PC-3 (cell line): ENCODE measurements around the gene GAL. TPM values are rescaled to one million over a fixed set of nuclear protein-coding genes. Genes with fewer than 3 reads are reported as not detected.

Experiments used
- ATAC-seq: fragments of 200-7000 bp; cut with Tn5 transposase; 2 replicates; pipeline ENCODE4 v1.9.1; 2020; ENCODE audit warnings: mild to moderate bottlenecking, moderate library complexity
- BruUV-seq: library from RNA; stranded (reverse); fragments of 400-500 nt; replicated peaks from 2 replicates; lab custom pipeline; 2021; lab: Mats Ljungman, UMichigan
- CTCF ChIA-PET: fragments of 300-600 bp; sonication (Branson Sonifier 250); formaldehyde crosslinking; loops from one replicate; lab custom pipeline; 2022; ENCODE audit warnings: antibody characterized with exemption; lab: Charles Lee
- POLR2A ChIA-PET: fragments of 300-600 bp; sonication (Branson Sonifier 250); formaldehyde crosslinking; loops from one replicate; lab custom pipeline; 2022; ENCODE audit warnings: antibody characterized with exemption; ENCODE audit not compliant: unreplicated experiment; lab: Charles Lee
- DNase-seq: peaks from one replicate; pipeline ENCODE4 v3.0.0-alpha.2; 2015
- H2AFZ ChIP-seq: fragments of 300-600 bp; sonication (generic); 2 replicates; pipeline ENCODE4 v1.6.0; 2016; ENCODE audit warnings: antibody characterized with exemption, low read length
- H3F3A ChIP-seq: fragments of 300-600 bp; sonication (generic); one replicate; pipeline ENCODE4 v1.6.0; 2017; ENCODE audit warnings: antibody characterized with exemption, low read length, control low read depth, mild to moderate bottlenecking; ENCODE audit not compliant: unreplicated experiment
- H3K27ac ChIP-seq: fragments of 300-600 bp; sonication (generic); 2 replicates; pipeline ENCODE4 v1.5.1; 2016; ENCODE audit warnings: mild to moderate bottlenecking, low read length
- H3K27me3 ChIP-seq: fragments of 300-600 bp; sonication (generic); 2 replicates; pipeline ENCODE4 v1.6.1; 2016; ENCODE audit warnings: low read length, mixed read lengths
- H3K36me3 ChIP-seq: fragments of 300-600 bp; sonication (generic); 2 replicates; pipeline ENCODE4 v1.6.1; 2016; ENCODE audit warnings: low read depth, mixed run types, low read length, mixed read lengths
- H3K4me1 ChIP-seq: fragments of 300-600 bp; sonication (generic); 2 replicates; pipeline ENCODE4 v1.5.1; 2016; ENCODE audit warnings: low read length; ENCODE audit not compliant: insufficient read depth
- H3K4me2 ChIP-seq: fragments of 300-600 bp; sonication (generic); 2 replicates; pipeline ENCODE4 v1.6.0; 2016; ENCODE audit warnings: low read length
- H3K4me3 ChIP-seq: fragments of 300-600 bp; sonication (generic); 2 replicates; pipeline ENCODE4 v1.5.1; 2016; ENCODE audit warnings: mild to moderate bottlenecking, low read length, mixed read lengths
- H3K79me2 ChIP-seq: fragments of 300-600 bp; sonication (generic); 2 replicates; pipeline ENCODE4 v1.6.1; 2017; ENCODE audit warnings: low read length, mixed read lengths
- H3K9ac ChIP-seq: fragments of 300-600 bp; sonication (generic); 2 replicates; pipeline ENCODE4 v1.6.0; 2016; ENCODE audit warnings: mild to moderate bottlenecking, low read length
- H3K9me2 ChIP-seq: fragments of 300-600 bp; sonication (generic); replicated peaks from 2 replicates; pipeline ENCODE4 v1.6.1; 2016; ENCODE audit warnings: mixed run types, low read length, mixed read lengths
- H3K9me3 ChIP-seq: fragments of 300-600 bp; sonication (generic); 2 replicates; pipeline ENCODE4 v1.6.1; 2016; ENCODE audit warnings: low read length, mixed read lengths
- H4K20me1 ChIP-seq: fragments of 300-600 bp; sonication (generic); 2 replicates; pipeline ENCODE4 v1.6.1; 2016; ENCODE audit warnings: low read length, mixed read lengths
- EZH2 ChIP-seq: fragments of 300-600 bp; sonication (generic); IDR thresholded peaks from one replicate; pipeline ENCODE4 v1.6.1; 2017; ENCODE audit warnings: antibody characterized with exemption, mild to moderate bottlenecking, low read length; ENCODE audit not compliant: unreplicated experiment
- EZH2phosphoT487 ChIP-seq: fragments of 300-600 bp; sonication (generic); IDR thresholded peaks from 2 replicates; pipeline ENCODE4 v1.6.1; 2018; ENCODE audit warnings: mild to moderate bottlenecking, antibody characterized with exemption, low read length, borderline replicate concordance
- intact Hi-C: fragments of 100-400 bp; cut with micrococcal nuclease; formaldehyde crosslinking; loops from 2 replicates; pipeline ENCODE4 v1.9.0; 2023
- total RNA-seq: library from RNA; depleted of rRNA; stranded (reverse); fragments of >200 nt; gene quantifications from 2 replicates; pipeline ENCODE4 v1.2.3, GENCODE V29; 2014
- TF ChIP-seq, protein P1 (sequence below): fragments of 300-600 bp; sonication (generic); conservative IDR thresholded peaks from 2 replicates; pipeline ENCODE4 v1.5.1; 2017; ENCODE audit warnings: antibody characterized with exemption, low read depth, mild to moderate bottlenecking, low read length

Gene GAL
- total RNA-seq, 1 experiment from 2014 or later = 32.2 TPM

GRCh38 chr11:68658097-68658496, 26.2 kb upstream of the GAL start:
- POLR2A ChIA-PET = no interaction called here
- TF ChIP-seq EZH2 (no peak), EZH2phosphoT487 (no peak)
- TF ChIP-seq, protein P1, sequence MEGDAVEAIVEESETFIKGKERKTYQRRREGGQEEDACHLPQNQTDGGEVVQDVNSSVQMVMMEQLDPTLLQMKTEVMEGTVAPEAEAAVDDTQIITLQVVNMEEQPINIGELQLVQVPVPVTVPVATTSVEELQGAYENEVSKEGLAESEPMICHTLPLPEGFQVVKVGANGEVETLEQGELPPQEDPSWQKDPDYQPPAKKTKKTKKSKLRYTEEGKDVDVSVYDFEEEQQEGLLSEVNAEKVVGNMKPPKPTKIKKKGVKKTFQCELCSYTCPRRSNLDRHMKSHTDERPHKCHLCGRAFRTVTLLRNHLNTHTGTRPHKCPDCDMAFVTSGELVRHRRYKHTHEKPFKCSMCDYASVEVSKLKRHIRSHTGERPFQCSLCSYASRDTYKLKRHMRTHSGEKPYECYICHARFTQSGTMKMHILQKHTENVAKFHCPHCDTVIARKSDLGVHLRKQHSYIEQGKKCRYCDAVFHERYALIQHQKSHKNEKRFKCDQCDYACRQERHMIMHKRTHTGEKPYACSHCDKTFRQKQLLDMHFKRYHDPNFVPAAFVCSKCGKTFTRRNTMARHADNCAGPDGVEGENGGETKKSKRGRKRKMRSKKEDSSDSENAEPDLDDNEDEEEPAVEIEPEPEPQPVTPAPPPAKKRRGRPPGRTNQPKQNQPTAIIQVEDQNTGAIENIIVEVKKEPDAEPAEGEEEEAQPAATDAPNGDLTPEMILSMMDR = no peak
- no TSS peak for BruUV-seq

GRCh38 chr11:68658661-68659060, 25.7 kb upstream of the GAL start:
- no peak overlapping the region for H3K4me3 ChIP-seq
- TF ChIP-seq, protein P1 = no peak
- TF ChIP-seq EZH2phosphoT487 (no peak), EZH2 (no peak)
- H3K27ac ChIP-seq = no peak overlapping the region
- intact Hi-C loops = no loop called here
- H3F3A ChIP-seq = no peaks in the 10 kb centered on the region
- H3K9ac ChIP-seq = no peak overlapping the region
- peaks cover 8% of the 10 kb centered on the region; the same call in 1 of the 2 replicates for H3K27me3 ChIP-seq
- ATAC-seq = no peak
- POLR2A ChIA-PET = no interaction called here
- no peak for DNase-seq
- H3K79me2 ChIP-seq = no peaks in the 10 kb centered on the region
- no peak overlapping the region for H2AFZ ChIP-seq
- H3K9me2 ChIP-seq = no peaks in the 10 kb centered on the region
- CTCF ChIA-PET = no interaction called here
- no peak overlapping the region for H3K4me2 ChIP-seq
- H4K20me1 ChIP-seq = no peaks in the 10 kb centered on the region
- H3K4me1 ChIP-seq = peaks cover 6% of the 10 kb centered on the region
- no peaks in the 10 kb centered on the region for H3K9me3 ChIP-seq
- no peaks in the 10 kb centered on the region for H3K36me3 ChIP-seq
- no TSS peak for BruUV-seq

More at GRCh38 chr11:68658097-68658496, 26.2 kb upstream of the GAL start:
- H3K36me3 ChIP-seq = no peaks in the 10 kb centered on the region
- peaks cover 8% of the 10 kb centered on the region; the same call in 1 of the 2 replicates for H3K27me3 ChIP-seq
- H3K9me2 ChIP-seq = no peaks in the 10 kb centered on the region
- H3K4me3 ChIP-seq = no peak overlapping the region
- H3K4me2 ChIP-seq = no peak overlapping the region
- H4K20me1 ChIP-seq = no peaks in the 10 kb centered on the region
- H3K79me2 ChIP-seq = no peaks in the 10 kb centered on the region
- no peaks in the 10 kb centered on the region for H3F3A ChIP-seq
- H3K4me1 ChIP-seq = peaks cover 6% of the 10 kb centered on the region
- H2AFZ ChIP-seq = no peak overlapping the region
- intact Hi-C loops = no loop called here
- H3K27ac ChIP-seq = no peak overlapping the region
- no peak for DNase-seq
- no peak overlapping the region for H3K9ac ChIP-seq
- no peaks in the 10 kb centered on the region for H3K9me3 ChIP-seq
- CTCF ChIA-PET = no interaction called here
- ATAC-seq = no peak

GRCh38 chr11:68659158-68659921, 25.0 kb upstream of the GAL start:
- H3K4me3 ChIP-seq = no peak overlapping the region
- ATAC-seq = peak; percentile 98
- intact Hi-C loops = no loop called here
- H3K9me3 ChIP-seq = no peaks in the 10 kb centered on the region
- TF ChIP-seq EZH2 = no peak
- TF ChIP-seq EZH2phosphoT487 = no peak
- TF ChIP-seq, protein P1 = no peak
- peak overlapping the region; percentile 23; the same call in 1 of the 2 replicates for H3K4me2 ChIP-seq
- H3F3A ChIP-seq = no peaks in the 10 kb centered on the region
- CTCF ChIA-PET = no interaction called here
- no peaks in the 10 kb centered on the region for H4K20me1 ChIP-seq
- H3K36me3 ChIP-seq = no peaks in the 10 kb centered on the region
- POLR2A ChIA-PET = no interaction called here
- H2AFZ ChIP-seq = no peak overlapping the region
- no peaks in the 10 kb centered on the region for H3K79me2 ChIP-seq
- peaks cover 8% of the 10 kb centered on the region; the same call in 1 of the 2 replicates for H3K27me3 ChIP-seq
- no peak overlapping the region for H3K9ac ChIP-seq
- DNase-seq = peak; percentile 89
- BruUV-seq = no TSS peak
- H3K4me1 ChIP-seq = peaks cover 6% of the 10 kb centered on the region
- H3K27ac ChIP-seq = no peak overlapping the region
- no peaks in the 10 kb centered on the region for H3K9me2 ChIP-seq
